NCI-H446 treated with DMSO at 0.1 percent for 48 hours (cell line): Measurements from ENCODE around the gene ENDOV.
"Not testable (repeated sequence)": the region's sequence is repeated elsewhere in the genome, so short reads cannot be mapped to it uniquely, and the experiment has no call there.

Source experiments
- DNase-seq: peaks from one replicate; lab custom pipeline; 2025; lab: John Stamatoyannopoulos, UW

The ENDOV gene

DNA sequence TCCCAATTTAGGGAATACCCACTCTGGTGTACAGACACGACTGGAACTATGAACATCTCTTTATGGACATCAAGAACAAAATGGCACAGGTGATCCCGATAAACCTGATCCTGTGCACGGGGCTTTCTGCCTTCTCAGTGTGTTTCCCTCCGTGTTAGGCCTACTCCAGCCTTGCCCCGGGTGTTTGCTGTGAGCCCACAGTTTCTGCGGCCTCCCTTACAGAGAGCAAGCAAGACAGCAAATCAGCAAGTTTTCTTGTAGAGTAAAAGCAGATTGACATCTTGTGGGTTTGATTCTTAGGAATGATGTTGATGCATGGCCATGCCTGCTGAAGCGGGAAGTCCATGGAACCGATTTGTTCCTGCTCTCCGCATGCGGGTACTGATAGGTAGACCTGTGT, 26.4 kb upstream of the ENDOV start:
- DNase-seq, result no peak

DNA sequence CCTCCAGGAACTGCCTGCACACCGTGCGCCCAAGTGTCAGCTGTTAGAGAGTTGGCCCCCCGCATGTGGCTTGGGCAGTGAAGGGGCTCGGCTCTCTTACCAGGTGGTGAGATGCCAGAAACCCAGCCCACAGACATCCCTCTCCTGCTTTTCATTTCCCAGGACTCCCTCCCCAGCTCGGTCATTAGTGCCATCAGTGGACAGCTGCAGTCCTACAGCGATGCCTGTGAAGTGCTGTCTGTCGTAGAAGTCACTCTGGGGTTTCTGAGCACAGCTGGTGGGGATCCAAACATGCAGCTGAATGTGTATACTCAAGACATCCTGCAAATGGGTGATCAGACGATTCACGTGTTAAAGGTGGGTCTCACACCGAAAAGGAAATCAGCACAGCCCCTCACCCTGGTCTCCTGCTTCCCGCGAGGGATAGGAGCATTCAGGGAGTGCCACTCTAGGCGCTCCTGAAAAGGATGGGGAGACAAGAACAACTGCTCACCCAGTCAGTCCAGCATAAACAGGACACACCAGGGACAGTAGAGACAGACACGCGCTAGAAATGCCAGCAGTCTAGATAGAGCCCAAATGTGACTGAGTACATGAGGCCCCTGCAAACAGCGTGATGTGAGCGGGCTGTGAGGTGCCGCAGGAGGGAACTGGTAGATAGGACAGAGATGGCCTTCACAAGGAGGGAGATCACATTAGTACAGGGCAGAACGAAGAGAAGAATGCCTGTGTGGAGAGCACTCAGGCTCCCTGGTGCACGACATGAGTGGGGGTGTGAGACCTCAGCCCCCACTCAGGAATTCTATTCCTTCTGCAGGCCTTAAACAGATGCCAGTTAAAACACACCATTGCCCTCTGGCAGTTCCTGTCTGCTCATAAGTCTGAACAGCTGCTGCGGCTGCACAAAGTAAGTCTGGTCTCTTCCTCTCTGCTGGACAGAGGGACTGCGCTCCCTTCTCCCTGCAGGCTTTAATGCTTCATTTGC, 25.7 kb upstream of the ENDOV start:
- no peak for DNase-seq

DNA sequence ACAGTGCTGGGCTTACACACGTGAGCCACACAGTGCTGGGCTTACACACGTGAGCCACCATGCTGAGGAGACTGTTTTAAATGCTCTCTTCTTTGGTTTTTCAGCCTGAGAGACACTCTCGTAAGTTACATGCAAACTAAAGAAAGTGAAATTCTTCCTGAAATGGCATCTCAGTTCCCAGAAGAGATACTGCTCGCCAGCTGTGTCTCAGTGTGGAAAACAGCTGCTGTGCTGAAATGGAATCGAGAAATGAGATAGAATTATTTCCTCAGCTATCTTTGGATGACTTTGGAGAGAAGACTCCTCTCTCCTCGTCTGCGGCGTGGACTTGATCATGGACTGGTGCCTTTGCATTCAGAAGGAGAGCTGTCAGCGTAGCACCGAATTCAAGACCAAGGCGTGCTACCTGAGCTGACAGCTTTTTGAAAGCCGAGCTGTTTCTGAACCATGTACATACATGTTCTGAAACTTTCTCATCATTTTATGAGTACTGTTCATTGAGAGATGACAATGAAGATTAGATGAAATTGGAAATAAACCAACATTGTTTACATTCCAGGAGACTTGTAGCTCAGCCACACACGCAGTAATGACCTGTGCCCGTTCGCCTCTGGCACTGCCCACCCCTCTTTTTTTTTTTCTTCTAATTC, 21.6 kb upstream of the ENDOV start:
- DNase-seq, result no peak

DNA sequence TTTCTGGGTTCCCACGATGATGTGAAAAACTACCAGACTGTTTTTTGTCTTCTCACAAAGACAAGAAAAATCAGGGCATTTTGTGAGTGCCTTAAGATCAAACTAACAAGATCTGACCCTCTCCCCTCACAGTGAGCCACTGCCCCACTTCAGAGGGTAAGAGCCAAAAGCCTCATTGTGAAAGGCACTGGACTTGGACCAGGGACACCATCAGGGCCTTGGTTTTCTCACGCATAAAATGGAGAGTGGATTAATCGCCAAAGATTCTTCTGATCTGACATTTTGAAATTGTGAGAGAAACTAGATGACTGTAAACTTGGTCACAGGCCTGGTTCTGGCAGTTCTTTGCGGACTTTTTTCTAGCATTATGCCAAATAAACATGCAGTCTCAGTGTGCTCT, 21.0 kb upstream of the ENDOV start:
- DNase-seq, result no peak

DNA sequence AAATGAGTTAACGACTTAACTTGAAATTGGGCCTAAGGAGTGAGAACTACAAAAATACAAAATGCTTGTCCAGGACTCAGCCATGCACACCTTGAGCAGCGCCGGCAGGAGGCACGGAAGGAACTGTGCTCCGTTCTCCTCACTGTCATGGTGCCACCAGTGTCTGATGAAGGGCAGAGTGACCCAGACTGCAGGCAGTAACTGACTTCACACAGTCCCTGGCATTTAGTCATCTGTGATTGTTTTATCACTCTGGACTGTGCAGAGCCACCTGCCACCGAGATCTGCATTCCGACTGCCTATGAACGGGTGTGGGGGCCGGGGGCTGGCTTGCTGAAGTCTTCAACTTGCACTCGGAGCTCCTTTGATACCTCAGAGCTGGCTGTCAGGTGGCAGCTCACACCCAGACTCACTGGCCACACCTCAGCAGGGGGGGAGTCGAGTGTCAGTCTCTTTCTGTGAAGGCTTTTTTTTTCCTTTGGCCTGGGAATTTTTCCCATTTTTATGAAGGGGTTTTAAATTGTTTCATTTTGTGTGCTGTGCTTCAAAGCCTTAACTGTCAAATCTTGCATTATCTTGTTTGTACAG, 20.2 kb upstream of the ENDOV start:
- DNase-seq, result no peak

DNA sequence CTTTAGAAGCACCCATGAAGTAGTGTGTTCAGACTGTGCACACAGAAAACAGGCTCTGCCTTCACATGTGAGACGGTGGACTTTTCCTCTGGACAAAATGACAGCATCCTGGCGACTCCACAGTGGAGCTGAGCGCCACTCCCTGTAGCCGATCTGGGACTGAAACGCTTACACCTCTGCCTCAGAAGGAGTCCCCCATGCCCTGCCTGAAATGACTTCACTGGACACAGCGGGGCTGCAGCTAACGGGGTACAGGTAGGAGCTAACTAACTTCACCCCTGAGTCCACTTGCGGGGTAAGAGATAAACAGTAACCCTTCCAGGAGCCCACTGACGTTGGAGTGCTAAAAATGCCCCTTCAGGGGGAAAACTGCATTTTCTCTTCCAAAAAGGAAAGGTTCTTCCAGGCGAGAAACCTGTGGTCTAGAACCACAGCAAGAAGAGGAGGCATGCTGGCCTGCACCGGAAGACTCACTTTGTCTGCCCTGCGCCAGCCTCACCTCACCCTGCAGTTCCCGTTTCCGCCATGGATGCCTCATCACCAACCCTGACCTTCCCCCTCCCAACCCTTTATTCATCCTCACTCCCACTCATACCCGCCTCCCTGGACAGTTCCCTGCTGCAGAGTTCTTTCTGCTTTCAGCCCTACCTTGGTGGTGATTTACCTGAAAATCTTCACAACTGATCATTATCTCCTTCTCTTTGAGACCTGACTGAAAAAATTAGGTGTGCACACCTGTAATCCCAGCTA, 19.4 kb upstream of the ENDOV start:
- DNase-seq, result no peak

DNA sequence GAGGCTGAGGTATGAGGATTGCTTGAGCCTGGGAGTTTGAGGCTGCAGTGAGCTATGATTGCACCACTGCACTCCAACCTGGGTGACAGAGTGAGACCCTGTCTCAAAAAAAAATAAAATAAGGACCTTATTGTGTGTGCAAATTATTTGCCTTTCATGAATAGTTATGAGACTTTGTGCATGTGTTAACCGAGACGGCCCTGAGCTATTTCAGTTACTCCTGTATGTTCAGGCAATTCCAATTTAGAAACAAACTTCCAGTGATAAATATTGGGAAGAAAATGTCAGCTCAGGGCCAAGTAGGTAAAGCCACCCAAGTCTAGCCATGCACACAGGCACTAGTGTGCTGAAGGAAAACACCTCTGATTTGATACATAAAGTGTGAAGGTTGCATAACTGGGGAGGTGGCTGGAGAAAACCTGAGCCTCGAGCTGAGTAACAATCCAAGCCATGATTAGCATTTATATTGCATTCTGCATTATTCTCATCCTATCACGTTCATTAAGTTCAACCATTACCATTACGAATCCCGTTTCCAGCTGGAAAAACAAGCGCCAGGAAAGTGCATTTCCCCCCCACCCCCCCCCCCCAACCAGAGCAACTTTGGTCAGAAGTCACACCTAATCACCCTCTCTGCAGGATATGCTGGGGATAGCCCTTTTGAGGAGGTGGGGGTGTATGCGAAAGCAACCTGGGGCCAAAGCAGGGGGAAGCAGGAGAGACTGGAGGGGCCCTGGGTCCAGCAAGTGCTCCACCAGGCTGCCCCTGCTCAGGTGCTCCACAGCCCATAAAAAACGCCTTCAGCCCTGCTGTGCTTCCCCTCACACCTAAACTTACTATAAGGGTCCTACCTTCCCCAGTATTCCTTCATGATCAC, 18.6 kb upstream of the ENDOV start:
- DNase-seq, result no peak

DNA sequence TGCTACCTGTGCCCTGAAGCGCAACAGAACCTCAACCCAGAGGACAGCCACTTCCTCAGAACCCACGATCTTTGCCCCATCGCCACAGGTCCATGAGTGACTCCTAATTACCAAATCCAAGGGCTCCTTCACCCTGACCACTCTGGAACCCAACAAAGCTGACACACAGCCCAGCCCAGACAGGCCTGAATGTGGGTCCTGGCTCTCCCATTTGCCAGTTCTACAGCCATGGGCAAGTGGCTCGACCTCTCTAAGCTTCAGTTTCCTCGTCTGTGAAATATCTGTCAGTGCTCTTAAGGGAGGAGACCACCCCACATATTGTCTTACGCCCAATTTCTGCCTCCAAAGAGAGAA, 18.0 kb upstream of the ENDOV start:
- DNase-seq, result no peak

DNA sequence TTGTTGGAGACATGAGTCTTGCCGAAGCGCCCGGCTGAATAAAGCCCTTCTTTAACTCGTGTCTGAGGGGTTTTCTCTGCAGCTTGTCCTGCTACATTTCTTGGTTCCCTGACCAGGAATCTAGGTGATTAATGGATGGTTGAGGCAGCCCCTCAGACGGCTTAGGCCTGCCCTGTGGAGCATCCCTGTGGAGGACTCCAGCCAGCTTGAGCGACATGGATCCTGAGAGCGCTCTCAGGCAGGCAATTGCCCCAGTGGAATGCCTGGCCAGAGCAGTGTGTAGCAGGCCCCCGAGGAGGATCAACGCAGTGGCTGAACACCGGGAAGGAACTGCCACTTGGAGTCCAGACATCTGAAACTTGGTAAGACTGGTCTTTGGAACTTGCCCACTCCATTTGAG, 17.3 kb upstream of the ENDOV start:
- no peak for DNase-seq

DNA sequence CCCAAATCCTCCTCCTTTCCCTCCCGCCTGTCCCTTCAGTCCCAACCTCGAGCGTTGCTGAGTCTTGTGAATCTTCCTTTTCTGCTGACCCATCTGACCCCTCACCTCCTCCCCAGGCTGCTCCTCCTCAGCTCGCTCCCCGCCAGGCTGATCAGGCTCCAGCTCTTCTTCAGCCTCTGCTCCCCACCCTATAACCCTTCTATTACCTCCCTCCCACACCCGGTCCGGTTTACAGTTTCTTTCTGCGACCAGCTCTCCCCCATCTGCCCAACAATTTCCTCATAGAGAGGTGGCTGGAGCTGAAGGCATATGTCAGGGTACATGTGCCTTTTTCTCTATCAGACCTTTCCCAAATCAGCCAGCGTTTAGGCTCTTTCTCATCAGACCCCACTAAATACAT, 13.9 kb upstream of the ENDOV start:
- not testable (repeated sequence) for DNase-seq

DNA sequence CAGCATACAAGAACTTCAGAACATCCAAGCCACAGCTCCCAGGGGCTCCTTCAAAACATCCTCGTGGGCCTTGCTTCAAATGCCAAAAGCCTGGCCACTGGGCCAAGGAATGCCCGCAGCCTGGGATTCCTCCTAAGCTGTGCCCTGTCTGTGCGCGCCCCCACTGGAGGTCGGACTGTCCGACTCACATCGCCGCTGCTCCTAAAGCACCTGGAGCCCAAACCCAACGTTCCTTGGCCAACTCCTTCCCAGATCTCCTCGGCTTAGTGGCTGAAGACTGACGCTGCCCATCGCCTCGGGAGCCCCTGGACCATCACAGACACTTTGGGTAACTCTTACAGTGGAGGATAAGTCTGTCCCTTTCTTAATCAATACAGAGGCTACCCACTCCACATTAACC, 12.9 kb upstream of the ENDOV start:
- not testable (repeated sequence) for DNase-seq

DNA sequence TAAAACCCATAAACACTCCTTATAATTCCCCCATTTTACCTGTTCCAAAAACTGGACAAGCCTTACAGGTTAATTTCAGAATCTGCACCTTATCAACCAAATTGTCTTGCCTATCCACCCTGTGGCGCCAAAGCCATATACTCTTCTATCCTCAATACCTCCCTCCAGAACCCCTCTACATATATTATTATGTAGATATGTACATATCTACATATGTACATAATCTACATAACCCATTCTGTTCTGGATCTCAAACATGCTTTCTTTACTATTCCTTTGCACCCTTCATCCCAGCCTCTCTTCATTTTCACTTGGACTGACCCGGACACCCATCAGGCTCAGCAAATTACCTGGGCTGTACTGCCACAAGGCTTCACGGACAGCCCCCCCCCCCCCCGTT, 12.0 kb upstream of the ENDOV start:
- DNase-seq, result no peak

DNA sequence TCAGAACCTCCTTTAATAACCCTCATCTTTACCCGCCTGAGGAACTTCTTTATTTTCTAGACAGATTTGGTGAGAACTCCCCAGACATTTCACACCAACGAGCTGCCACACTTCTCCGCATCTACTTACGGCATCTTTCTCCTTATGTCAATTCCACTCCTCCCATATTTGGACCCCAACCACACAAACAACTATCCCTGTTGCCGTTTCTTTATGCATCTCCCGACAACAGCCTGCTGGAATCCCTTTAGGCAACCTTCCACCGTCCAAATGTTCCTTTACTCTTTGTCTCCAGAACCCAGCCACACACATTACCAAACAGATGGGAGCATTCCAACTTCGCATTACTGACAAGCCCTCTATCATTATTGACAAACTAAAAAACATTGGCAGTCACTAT, 8.8 kb upstream of the ENDOV start:
- no peak for DNase-seq

DNA sequence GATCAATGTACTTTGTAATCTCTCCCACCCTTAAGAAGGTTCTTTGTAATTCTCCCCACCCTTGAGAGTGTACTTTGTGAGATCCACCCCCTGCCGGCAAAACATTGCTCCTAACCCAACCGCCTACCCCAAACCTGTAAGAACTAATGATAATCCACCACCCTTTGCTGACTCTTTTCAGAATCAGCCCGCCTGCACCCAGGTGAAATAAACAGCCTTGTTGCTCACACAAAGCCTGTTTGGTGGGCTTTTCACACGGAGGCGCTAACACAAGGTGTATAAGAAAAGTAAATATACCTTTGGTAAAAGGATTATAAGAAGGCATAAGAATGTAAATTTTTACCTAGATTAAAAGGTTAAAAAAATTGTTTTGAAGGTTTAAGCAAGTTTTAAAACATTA, 7.0 kb upstream of the ENDOV start:
- not testable (repeated sequence) for DNase-seq

DNA sequence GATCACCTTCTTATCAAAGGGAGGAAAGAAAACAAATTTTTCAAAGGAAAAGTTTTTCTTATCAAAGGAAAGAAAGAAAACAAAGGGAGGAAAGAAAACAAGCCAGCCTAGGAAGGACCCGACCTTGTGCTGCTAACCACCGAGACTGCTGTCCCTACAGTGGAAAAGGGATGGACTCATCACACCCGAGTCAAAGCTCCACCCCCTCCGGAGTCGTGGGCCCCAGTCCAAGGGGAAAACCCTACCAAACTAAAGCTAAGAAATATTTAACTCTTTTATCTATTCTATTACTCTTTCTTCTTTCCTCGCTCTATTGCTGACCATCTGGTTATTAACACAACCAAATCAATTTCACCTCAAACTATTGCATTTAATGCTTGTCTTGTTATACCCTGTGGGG, 6.1 kb upstream of the ENDOV start:
- no peak for DNase-seq

DNA sequence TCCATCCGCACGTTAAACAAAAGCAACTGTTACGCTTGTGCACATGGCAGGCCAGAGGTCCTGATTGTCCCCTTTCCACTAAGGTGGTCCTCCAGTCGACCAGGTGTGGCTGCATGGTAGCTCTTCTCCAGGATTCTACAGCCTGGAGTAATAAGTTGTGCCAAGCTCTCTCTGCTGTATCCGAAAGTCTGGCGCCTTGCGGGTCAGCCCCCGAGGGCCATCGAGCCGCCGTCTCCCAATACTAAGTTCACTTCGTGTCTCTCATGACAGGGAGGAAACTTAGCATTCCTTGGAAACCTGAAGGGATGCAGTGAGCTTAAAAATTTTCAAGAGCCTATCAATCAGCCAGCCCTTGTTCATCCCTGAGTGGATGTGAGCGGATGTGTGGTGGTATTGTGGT, 5.3 kb upstream of the ENDOV start:
- DNase-seq, result no peak

DNA sequence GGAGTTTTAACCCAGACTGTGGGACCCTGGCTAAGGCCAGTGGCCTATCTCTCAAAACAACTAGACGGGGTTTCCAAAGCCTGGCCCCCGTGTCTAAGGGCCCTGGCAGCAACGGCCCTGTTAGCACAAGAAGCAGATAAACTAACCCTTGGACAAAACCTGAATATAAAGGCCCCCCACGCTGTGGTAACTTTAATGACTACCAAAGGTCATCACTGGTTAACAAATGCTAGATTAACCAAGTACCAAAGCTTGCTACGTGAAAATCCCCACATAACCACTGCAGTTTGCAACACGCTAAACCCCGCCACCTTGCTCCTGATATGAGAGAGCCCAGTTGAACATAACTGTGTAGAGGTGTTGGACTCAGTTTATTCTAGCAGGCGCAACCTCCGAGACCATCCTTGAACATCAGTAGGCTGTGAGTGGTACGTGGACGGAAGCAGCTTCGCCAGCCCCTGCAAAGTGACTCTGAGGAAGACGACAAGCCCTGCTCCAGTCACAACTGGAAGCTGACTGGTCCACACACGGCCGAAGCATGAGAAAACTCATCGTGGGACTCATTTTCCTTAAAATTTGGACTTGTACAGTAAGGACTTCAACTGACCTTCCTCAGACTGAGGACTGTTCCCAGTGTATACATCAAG, 4.4 kb upstream of the ENDOV start:
- not testable (repeated sequence) for DNase-seq

DNA sequence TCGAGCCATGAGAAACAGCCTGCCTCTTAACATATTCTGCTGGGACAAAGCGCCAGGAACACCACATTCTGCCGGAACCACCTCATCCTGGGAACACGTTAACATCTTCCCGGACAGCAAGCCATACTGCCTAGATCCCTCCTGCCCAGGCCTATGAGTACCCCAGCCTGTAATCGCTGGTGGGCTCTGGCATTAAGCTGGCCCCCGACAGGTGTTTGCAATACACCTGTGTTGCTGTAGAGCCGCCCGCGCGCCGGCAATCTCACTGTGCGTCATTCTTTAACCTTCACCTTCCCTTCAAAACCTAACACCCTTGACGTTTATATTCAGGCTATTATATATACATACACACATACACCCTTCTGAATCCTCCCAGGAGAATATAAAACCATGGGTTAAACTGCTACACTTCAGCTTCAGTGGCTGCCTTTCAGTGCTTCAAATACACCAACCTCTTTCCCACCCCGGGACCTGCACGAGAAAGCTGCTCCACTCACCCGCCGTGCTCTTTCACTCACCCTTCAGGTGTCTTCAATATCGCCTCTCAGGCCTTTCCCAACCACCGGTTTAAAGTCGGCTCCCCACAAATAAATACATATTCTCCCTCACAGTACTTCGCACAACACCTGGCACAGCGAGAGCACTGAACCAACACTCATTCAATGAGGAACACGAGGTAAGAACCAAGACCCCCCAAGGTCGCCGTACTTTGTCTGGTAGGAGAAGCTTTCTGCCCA, 1.0 kb upstream of the ENDOV start:
- DNase-seq, result no peak

DNA sequence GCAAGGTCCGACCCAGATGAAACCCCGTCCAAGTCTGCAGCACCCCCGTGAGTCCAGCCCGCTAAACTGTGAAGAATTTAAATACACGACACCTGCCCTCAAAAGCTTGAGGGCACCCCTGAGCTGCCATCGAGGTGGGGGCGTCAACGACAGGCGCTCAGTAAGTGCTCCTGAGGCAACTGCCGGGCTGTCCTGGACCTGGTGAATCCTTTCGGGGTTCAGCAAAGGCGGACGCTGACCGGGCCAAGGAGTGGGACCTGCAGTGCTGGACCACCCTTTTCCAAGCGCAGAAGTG, 512 bp upstream of the ENDOV start:
- no peak for DNase-seq

DNA sequence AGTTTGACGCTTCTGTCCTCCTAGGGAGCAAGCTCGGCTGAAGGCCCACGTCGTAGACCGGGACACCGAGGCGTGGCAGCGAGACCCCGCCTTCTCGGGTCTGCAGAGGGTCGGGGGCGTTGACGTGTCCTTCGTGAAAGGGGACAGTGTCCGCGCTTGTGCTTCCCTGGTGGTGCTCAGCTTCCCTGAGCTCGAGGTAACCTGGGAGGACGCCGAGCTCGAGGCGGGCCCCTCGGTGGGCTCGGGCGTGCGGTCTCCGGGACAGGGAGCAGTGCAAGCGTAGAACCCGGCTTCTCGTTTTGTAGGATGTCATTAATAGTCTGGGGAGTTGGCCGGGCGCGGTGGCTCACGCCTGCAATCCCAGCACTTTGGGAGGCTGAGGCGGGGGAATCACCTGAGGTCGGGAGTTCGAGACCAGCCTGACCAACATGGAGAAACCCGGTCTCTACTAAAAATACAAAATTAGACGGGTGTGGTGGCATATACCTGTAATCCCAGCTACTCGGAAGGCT, 715 bp downstream of the ENDOV start:
- no peak for DNase-seq
